Brain pericyte (primary cell): ENCODE measurements around the gene TLCD3B.
"Not testable (repeated sequence)": the region's sequence is repeated elsewhere in the genome, so short reads cannot be mapped to it uniquely, and the experiment has no call there.

Source experiments
- DNase-seq: peaks from one replicate; pipeline ENCODE4 v3.0.0-alpha.2; 2012; ENCODE audit warnings: low read depth, low spot score

TLCD3B gene

GRCh38 chr16:30025574-30025973, 5.5 kb downstream of the TLCD3B start:
- no peak for DNase-seq

DNA sequence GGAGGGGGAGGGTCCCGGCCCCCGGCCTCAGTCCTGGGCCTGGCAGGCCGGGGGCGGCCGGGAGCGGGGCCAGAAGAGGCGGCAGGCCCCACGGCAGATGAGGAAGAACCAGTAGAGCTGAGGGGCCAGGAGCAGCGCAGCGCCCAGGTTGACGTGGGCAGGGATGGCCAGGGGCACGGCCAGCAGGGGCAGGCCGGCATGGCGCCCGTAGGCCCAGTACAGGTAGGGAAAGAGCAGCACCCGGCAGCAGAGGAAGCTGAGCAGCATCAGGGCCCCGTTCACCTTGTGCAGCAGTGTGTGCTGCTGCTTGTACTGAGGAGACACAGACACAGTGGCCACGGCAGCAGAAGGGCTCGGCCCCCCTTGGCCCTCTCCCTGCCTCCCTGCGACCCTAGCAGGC, 5.9 kb downstream of the TLCD3B start:
- no peak for DNase-seq

- DNase-seq = no peak
Observed at GRCh38 chr16:30024451-30024850, 6.6 kb downstream of the TLCD3B start.

DNA sequence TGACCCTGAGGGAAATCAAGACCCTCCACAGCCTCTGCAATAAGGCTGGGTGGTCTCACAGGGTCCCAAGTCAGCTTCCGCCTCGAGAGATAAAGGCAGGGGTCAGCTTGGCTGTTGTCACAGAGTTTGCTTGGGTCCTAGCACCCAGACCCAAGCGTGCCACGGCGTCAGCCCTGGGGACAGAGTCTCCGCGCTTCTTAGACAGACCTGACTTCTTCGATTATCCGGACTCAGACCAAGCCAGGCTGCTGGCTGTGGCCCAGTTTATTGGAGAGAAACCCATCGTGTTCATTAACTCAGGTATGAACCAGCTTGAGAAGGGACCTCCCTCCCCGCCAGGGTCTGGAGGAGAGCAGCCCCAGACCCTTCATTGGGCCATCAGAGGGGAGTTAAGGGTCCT, 7.5 kb downstream of the TLCD3B start:
- DNase-seq = no peak

DNA sequence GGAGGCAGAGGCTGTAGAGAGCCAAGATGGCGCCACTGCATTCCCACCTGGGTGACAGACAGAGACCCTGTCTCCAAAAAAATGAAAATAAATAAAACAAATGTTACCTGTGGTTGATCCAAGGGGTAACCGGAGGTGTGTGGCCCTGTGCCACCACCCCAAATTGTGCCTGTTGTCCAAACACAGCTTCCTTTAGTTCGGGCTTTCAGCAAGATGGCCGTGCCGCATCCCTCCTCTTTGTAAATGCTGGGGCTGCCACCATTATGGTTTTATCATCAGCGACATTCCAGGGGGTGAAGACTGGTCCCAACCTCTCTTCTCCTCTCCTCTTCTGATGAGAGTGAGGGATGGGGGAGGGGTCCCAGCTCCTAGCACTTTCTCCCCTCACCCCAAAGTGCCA, 8.2 kb downstream of the TLCD3B start, which contains the start of gene C16orf92:
Gene C16orf92, plus strand, starts transcription at position 312 of the 400 bp plus-strand sequence. CDS start 143 bp downstream, outside the sequence.
- no peak for DNase-seq

GRCh38 chr16:30018731-30019158, 12.3 kb downstream of the TLCD3B start:
- DNase-seq = no peak

GRCh38 chr16:30017937-30018336, 13.1 kb downstream of the TLCD3B start:
- not testable (repeated sequence) for DNase-seq

- DNase-seq = no peak
Observed at GRCh38 chr16:30017277-30017656, 13.8 kb downstream of the TLCD3B start.

DNA sequence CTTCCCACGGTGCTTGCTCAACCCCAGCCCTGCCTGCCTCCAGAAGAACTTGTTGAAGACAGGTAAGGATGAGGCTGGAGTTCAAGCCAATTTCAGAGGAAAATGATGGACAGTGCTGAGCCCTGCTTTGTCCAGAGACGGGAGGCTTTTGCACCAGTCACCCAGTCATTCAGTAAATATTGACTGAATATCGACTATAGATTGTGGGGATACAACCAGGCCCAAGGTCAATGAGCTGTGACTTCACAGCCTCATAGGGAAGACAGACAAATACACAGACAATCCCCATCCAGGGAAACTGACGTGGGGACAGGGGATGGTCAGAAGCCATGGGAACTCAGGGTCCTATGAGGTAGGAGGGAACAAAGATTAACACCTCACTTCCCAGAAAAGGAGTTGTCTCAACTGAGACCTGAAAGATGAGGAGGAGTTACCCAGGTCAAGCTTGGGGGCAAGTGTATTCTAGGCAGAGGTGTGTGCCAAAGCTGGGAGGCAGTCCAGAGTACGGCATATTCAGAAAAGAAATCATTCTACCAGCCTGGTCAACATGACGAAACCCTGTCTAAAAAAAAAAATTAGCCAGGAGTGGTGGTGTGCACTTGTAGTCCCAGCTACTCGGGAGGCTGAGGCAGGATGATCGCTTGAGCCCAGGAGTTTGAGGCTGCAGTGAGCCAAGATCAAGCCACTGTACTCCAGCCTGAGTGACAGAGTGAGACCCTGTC, 14.4 kb downstream of the TLCD3B start:
- no peak for DNase-seq

GRCh38 chr16:30015450-30015849, 15.6 kb downstream of the TLCD3B start:
- not testable (repeated sequence) for DNase-seq

- not testable (repeated sequence) for DNase-seq
Observed at GRCh38 chr16:30012598-30012997, 18.5 kb downstream of the TLCD3B start.

GRCh38 chr16:30011714-30012504, 19.2 kb downstream of the TLCD3B start:
- no peak for DNase-seq

GRCh38 chr16:30010844-30011713, 20.0 kb downstream of the TLCD3B start, which contains the start of gene DOC2A:
Gene DOC2A (minus strand): TSS chr16:30011027. CDS start chr16:30010222, 805 bp downstream.
- DNase-seq = no peak

- DNase-seq = no peak
Observed at GRCh38 chr16:30009990-30010843, 20.9 kb downstream of the TLCD3B start.

DNA sequence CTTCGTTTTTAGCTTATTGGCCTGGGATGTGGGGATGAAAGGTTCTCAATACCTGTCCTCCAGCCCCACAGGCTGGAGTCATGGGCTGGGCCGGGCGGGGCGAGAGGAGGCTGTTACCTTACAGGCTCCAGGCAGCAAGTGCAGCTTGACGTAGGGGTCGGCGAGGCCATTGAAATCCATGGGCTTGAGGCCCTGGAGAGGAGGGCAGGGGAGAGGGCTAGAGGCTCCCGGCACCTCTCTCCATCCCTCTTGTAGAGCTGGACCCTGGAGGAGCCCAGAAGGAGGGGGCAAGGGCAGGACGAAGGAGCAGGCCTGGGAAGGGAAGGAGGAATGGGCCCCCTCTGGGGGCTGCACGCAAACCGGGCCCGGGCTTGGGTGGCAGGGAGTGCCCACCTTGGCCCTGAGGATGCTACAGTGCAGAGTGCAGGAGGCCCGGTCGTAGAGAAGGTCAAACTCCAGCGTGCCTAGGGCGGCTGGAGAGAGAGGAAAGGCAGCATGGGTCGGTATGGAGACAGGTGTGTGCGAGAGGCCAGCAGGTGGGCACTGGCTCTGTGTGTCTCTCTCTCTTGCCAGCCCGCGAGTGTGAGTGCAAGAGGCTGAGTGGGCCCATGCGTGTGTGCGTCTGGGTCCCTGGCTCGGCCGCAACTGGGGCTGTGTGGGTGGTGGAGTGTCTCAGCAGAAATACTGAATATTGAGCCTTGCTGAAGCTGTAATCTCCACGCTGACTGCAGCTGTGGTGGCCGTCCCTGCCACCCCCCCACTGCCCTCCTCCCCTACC, 21.8 kb downstream of the TLCD3B start:
- no peak for DNase-seq

DNA sequence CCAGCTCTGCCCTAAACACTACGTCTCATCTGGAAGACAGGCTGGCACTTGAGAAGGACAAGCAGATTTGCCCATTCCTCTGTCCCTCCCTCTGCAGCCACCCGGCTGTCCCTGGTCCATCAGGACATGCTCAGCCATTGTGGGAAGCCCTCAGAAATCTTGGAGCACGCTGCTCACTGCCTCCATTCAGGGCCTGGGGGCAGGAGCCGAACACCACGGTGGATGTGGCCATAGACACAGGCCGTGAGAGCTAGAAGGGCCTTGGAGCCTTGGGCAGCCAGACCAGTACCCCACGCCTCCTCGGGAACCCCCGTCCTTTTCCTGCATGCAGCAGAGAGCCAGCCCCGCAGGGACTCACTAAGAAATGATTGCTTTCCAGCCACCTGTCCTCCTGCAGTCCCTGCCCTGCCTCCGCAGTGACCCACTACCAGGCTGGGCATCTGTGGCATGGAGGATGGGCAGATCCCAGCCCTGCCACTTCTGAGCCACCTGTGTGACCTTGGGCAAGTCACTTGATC, 23.6 kb downstream of the TLCD3B start:
- DNase-seq = no peak

DNA sequence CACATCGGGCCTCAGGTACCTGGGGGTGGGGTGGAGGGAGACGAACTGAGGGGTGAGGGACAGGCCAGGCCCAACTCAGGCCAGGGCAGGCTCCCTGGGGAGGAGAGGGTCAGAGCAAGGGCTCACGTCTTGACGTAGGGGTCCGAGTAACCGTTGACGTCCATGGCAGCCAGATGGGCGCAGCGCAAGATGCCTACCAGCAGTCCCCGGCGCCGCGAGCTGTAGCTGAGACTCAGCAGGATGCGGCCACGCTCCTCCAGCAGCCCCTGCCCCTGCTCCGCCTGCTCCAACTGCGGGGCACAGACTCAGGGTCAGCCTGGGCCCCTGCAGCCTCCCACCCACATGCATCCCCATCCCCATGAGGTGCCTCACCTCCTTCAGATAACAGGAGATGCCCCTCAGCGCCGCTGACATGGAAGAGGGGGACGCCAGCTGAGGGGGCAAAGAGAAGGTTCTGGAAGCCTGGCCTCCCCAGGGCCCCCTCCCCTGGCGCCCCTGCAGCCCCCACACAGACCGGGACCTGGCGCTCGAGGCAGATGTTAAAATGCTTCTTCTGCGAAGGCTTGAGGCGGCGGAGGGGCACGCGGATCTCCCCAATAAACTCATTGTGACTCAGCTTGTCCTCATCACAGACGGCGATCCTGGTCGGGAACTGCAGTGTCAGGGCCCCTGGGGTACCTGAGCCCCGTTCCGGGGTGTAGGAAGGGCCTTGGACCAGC, 24.3 kb downstream of the TLCD3B start:
- DNase-seq = no peak

- DNase-seq = no peak
Observed at GRCh38 chr16:30006095-30006473, 25.0 kb downstream of the TLCD3B start.
